ENCODE data around the gene IRF2BP2. TPM values are rescaled to one million over a fixed set of nuclear protein-coding genes. Genes with fewer than 3 reads are reported as not detected.
A peak's percentile ranks its signal among the peaks of the same experiment; 100 is the strongest.

IRF2BP2 gene
- total and polyA plus RNA-seq, 2 experiments from 2014 or later, result 68.2 to 135 TPM

DNA sequence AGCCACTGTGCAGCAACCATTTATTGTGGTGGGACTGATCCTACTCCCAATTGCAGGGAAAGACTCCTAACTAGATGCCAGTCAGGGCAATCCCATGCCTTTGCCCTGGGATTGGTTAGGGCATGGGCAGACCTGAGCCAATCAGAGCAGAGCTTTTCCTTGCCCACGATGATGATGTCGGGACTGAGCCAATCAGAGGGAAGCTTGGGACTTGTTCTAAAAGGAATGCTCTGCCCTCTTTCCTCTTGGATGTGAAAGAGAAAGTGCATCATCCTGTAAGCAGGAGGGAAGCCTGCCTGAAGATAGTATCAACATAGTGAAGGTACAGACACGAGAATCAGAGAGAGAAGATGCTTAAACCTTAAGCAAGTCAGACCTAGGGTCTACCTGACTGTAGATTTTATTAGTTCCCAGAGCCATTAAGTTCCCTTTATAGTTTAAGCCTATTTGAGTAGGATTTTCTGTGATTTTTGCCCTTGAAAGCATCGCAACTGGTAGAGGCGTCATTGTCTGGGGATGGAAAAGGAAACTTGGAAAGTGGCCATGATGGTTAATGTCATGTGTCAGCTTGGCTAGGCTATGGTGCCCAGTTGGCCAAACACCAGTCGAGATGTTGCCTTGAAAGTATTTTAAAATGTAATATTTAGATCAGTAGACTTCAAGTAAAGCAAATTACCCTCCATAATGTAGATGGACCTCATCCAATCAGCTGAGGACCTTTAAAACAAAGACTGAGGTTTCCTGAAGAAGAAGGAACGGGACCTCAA is 19.9 kb downstream of the IRF2BP2 start:
- Histone ChIP-seq H3K27me3 (no peaks in the 10 kb centered on the region), H2AFZ (no peak overlapping the region), H4K20me1 (ENCODE audit: insufficient read depth, poor library complexity, severe bottlenecking) (no peaks in the 10 kb centered on the region), H3K79me2 (no peaks in the 10 kb centered on the region), H3K4me2 (no peak overlapping the region), H3K9me2 (replicated peaks; ENCODE audit: insufficient read depth) (no peaks in the 10 kb centered on the region), H3K4me1 (ENCODE audit: insufficient read depth) (peaks cover 4% of the 10 kb centered on the region), H3K36me3 (replicated peaks; ENCODE audit: insufficient read depth, low read depth) (no peaks in the 10 kb centered on the region), H3K4me3 (no peak overlapping the region), H3K9me3 (ENCODE audit: low read depth) (no peaks in the 10 kb centered on the region), H3K27ac (peak overlapping the region; percentile 28)
- DNase-seq (ENCODE audit: low spot score), result no peak
- TF ChIP-seq EZH2 (IDR thresholded peaks at IDR 0.05; ENCODE audit: borderline replicate concordance), result no peak
- TF ChIP-seq EZH2phosphoT487 (IDR thresholded peaks at IDR 0.05; ENCODE audit: low read depth, severe bottlenecking, unreplicated experiment), result no peak
- TF ChIP-seq CTCF (IDR thresholded peaks at IDR 0.05; ENCODE audit: poor library complexity), result no peak
- WGBS (ENCODE audit: low lambda C conversion rate, missing lambda C conversion rate), result 91% methylated on average over 7 of the region's 7 CpGs

- Histone ChIP-seq H3K9me2 (replicated peaks; ENCODE audit: insufficient read depth) (no peaks in the 10 kb centered on the region), H3K4me1 (ENCODE audit: insufficient read depth) (peaks cover 4% of the 10 kb centered on the region), H3K4me2 (no peak overlapping the region), H4K20me1 (ENCODE audit: insufficient read depth, poor library complexity, severe bottlenecking) (no peaks in the 10 kb centered on the region), H3K27me3 (no peaks in the 10 kb centered on the region), H3K4me3 (no peak overlapping the region), H3K27ac (peak overlapping the region; percentile 28), H3K79me2 (no peaks in the 10 kb centered on the region), H3K36me3 (replicated peaks; ENCODE audit: insufficient read depth, low read depth) (no peaks in the 10 kb centered on the region), H3K9me3 (ENCODE audit: low read depth) (no peaks in the 10 kb centered on the region), H2AFZ (no peak overlapping the region)
- TF ChIP-seq CTCF (IDR thresholded peaks at IDR 0.05; ENCODE audit: poor library complexity) (no peak), EZH2phosphoT487 (IDR thresholded peaks at IDR 0.05; ENCODE audit: low read depth, severe bottlenecking, unreplicated experiment) (no peak)
- peak; percentile 46 for DNase-seq (ENCODE audit: low spot score)
- WGBS (ENCODE audit: low lambda C conversion rate, missing lambda C conversion rate), result 83% methylated on average over 16 of the region's 16 CpGs
These were observed 20.7 kb downstream of the IRF2BP2 start for GRCh38 chr1:234589064-234589800.

GRCh38 chr1:234588386-234588785 is 21.6 kb downstream of the IRF2BP2 start:
- TF ChIP-seq EZH2phosphoT487 (IDR thresholded peaks at IDR 0.05; ENCODE audit: low read depth, severe bottlenecking, unreplicated experiment), result no peak
- no peak for TF ChIP-seq CTCF (IDR thresholded peaks at IDR 0.05; ENCODE audit: poor library complexity)
- TF ChIP-seq EZH2 (IDR thresholded peaks at IDR 0.05; ENCODE audit: borderline replicate concordance), result no peak
- no peak for DNase-seq (ENCODE audit: low spot score)
- H3K9me3 ChIP-seq (ENCODE audit: low read depth), result no peaks in the 10 kb centered on the region
- no peaks in the 10 kb centered on the region for H3K79me2 ChIP-seq
- no peaks in the 10 kb centered on the region for H3K27me3 ChIP-seq
- H4K20me1 ChIP-seq (ENCODE audit: insufficient read depth, poor library complexity, severe bottlenecking), result no peaks in the 10 kb centered on the region
- no peaks in the 10 kb centered on the region for H3K9me2 ChIP-seq (replicated peaks; ENCODE audit: insufficient read depth)
- peaks cover 4% of the 10 kb centered on the region for H3K4me1 ChIP-seq (ENCODE audit: insufficient read depth)
- no peak overlapping the region for H3K27ac ChIP-seq
- no peaks in the 10 kb centered on the region for H3K36me3 ChIP-seq (replicated peaks; ENCODE audit: insufficient read depth, low read depth)
- no peak overlapping the region for H3K4me3 ChIP-seq
- no peak overlapping the region for H3K4me2 ChIP-seq
- H2AFZ ChIP-seq, result no peak overlapping the region
- 53% methylated on average over 4 of the region's 4 CpGs for WGBS (ENCODE audit: low lambda C conversion rate, missing lambda C conversion rate)
